PC-3 (cell line): Measurements from ENCODE around the gene CCNYL1. TPM values are rescaled to one million over a fixed set of nuclear protein-coding genes. Genes with fewer than 3 reads are reported as not detected.

Experiments used
- ATAC-seq: fragments of 200-7000 bp; cut with Tn5 transposase; 2 replicates; pipeline ENCODE4 v1.9.1; 2020; ENCODE audit warnings: mild to moderate bottlenecking, moderate library complexity
- BruUV-seq: library from RNA; stranded (reverse); fragments of 400-500 nt; replicated peaks from 2 replicates; lab custom pipeline; 2021; lab: Mats Ljungman, UMichigan
- CTCF ChIA-PET: fragments of 300-600 bp; sonication (Branson Sonifier 250); formaldehyde crosslinking; loops from one replicate; lab custom pipeline; 2022; ENCODE audit warnings: antibody characterized with exemption; lab: Charles Lee
- POLR2A ChIA-PET: fragments of 300-600 bp; sonication (Branson Sonifier 250); formaldehyde crosslinking; loops from one replicate; lab custom pipeline; 2022; ENCODE audit warnings: antibody characterized with exemption; ENCODE audit not compliant: unreplicated experiment; lab: Charles Lee
- DNase-seq: peaks from one replicate; pipeline ENCODE4 v3.0.0-alpha.2; 2015
- H2AFZ ChIP-seq: fragments of 300-600 bp; sonication (generic); 2 replicates; pipeline ENCODE4 v1.6.0; 2016; ENCODE audit warnings: antibody characterized with exemption, low read length
- H3F3A ChIP-seq: fragments of 300-600 bp; sonication (generic); one replicate; pipeline ENCODE4 v1.6.0; 2017; ENCODE audit warnings: antibody characterized with exemption, low read length, control low read depth, mild to moderate bottlenecking; ENCODE audit not compliant: unreplicated experiment
- H3K27ac ChIP-seq: fragments of 300-600 bp; sonication (generic); 2 replicates; pipeline ENCODE4 v1.5.1; 2016; ENCODE audit warnings: mild to moderate bottlenecking, low read length
- H3K27me3 ChIP-seq: fragments of 300-600 bp; sonication (generic); 2 replicates; pipeline ENCODE4 v1.6.1; 2016; ENCODE audit warnings: low read length, mixed read lengths
- H3K36me3 ChIP-seq: fragments of 300-600 bp; sonication (generic); 2 replicates; pipeline ENCODE4 v1.6.1; 2016; ENCODE audit warnings: low read depth, mixed run types, low read length, mixed read lengths
- H3K4me1 ChIP-seq: fragments of 300-600 bp; sonication (generic); 2 replicates; pipeline ENCODE4 v1.5.1; 2016; ENCODE audit warnings: low read length; ENCODE audit not compliant: insufficient read depth
- H3K4me2 ChIP-seq: fragments of 300-600 bp; sonication (generic); 2 replicates; pipeline ENCODE4 v1.6.0; 2016; ENCODE audit warnings: low read length
- H3K4me3 ChIP-seq: fragments of 300-600 bp; sonication (generic); 2 replicates; pipeline ENCODE4 v1.5.1; 2016; ENCODE audit warnings: mild to moderate bottlenecking, low read length, mixed read lengths
- H3K79me2 ChIP-seq: fragments of 300-600 bp; sonication (generic); 2 replicates; pipeline ENCODE4 v1.6.1; 2017; ENCODE audit warnings: low read length, mixed read lengths
- H3K9ac ChIP-seq: fragments of 300-600 bp; sonication (generic); 2 replicates; pipeline ENCODE4 v1.6.0; 2016; ENCODE audit warnings: mild to moderate bottlenecking, low read length
- H3K9me2 ChIP-seq: fragments of 300-600 bp; sonication (generic); replicated peaks from 2 replicates; pipeline ENCODE4 v1.6.1; 2016; ENCODE audit warnings: mixed run types, low read length, mixed read lengths
- H3K9me3 ChIP-seq: fragments of 300-600 bp; sonication (generic); 2 replicates; pipeline ENCODE4 v1.6.1; 2016; ENCODE audit warnings: low read length, mixed read lengths
- H4K20me1 ChIP-seq: fragments of 300-600 bp; sonication (generic); 2 replicates; pipeline ENCODE4 v1.6.1; 2016; ENCODE audit warnings: low read length, mixed read lengths
- CTCF ChIP-seq: fragments of 300-600 bp; sonication (generic); conservative IDR thresholded peaks from 2 replicates; pipeline ENCODE4 v1.5.1; 2017; ENCODE audit warnings: antibody characterized with exemption, low read depth, mild to moderate bottlenecking, low read length
- EZH2 ChIP-seq: fragments of 300-600 bp; sonication (generic); IDR thresholded peaks from one replicate; pipeline ENCODE4 v1.6.1; 2017; ENCODE audit warnings: antibody characterized with exemption, mild to moderate bottlenecking, low read length; ENCODE audit not compliant: unreplicated experiment
- EZH2phosphoT487 ChIP-seq: fragments of 300-600 bp; sonication (generic); IDR thresholded peaks from 2 replicates; pipeline ENCODE4 v1.6.1; 2018; ENCODE audit warnings: mild to moderate bottlenecking, antibody characterized with exemption, low read length, borderline replicate concordance
- intact Hi-C: fragments of 100-400 bp; cut with micrococcal nuclease; formaldehyde crosslinking; loops from 2 replicates; pipeline ENCODE4 v1.9.0; 2023
- total RNA-seq: library from RNA; depleted of rRNA; stranded (reverse); fragments of >200 nt; gene quantifications from 2 replicates; pipeline ENCODE4 v1.2.3, GENCODE V29; 2014; rRNA removed

Gene CCNYL1
- total RNA-seq, 1 experiment from 2014 or later, result 14.7 TPM

- Histone ChIP-seq H3K4me1 (peaks cover 13% of the 10 kb centered on the region), H3K79me2 (no peaks in the 10 kb centered on the region), H4K20me1 (no peaks in the 10 kb centered on the region), H3K9me3 (no peaks in the 10 kb centered on the region), H3K36me3 (no peaks in the 10 kb centered on the region), H2AFZ (no peak overlapping the region), H3K27me3 (no peaks in the 10 kb centered on the region), H3K9ac (no peak overlapping the region), H3K9me2 (no peaks in the 10 kb centered on the region), H3K27ac (no peak overlapping the region), H3K4me2 (no peak overlapping the region), H3F3A (no peaks in the 10 kb centered on the region), H3K4me3 (no peak overlapping the region)
- peak; percentile 41 for ATAC-seq
- POLR2A ChIA-PET, result no interaction called here
- BruUV-seq, result no TSS peak
- CTCF ChIA-PET, result no interaction called here
- intact Hi-C loops, result no loop called here
- TF ChIP-seq CTCF (no peak), EZH2 (no peak), EZH2phosphoT487 (no peak)
- peak; percentile 44 for DNase-seq
Observed at GRCh38 chr2:207796585-207797350, 85.3 kb downstream of the CCNYL1 start.

GRCh38 chr2:207801259-207801658, 89.8 kb downstream of the CCNYL1 start:
- CTCF ChIA-PET, result no interaction called here
- ATAC-seq, result no peak
- no peaks in the 10 kb centered on the region for H3K9me3 ChIP-seq
- H3F3A ChIP-seq, result no peaks in the 10 kb centered on the region
- H3K9me2 ChIP-seq, result no peaks in the 10 kb centered on the region
- intact Hi-C loops, result no loop called here
- TF ChIP-seq EZH2phosphoT487, result no peak
- TF ChIP-seq EZH2, result no peak
- H3K9ac ChIP-seq, result no peak overlapping the region
- H3K79me2 ChIP-seq, result no peaks in the 10 kb centered on the region
- peaks cover 14% of the 10 kb centered on the region for H3K4me1 ChIP-seq
- no peak overlapping the region for H3K4me2 ChIP-seq
- DNase-seq, result no peak
- no peaks in the 10 kb centered on the region for H3K27me3 ChIP-seq
- H3K36me3 ChIP-seq, result no peaks in the 10 kb centered on the region
- BruUV-seq, result no TSS peak
- no peaks in the 10 kb centered on the region for H4K20me1 ChIP-seq
- H3K4me3 ChIP-seq, result no peak overlapping the region
- H3K27ac ChIP-seq, result no peak overlapping the region
- POLR2A ChIA-PET, result no interaction called here
- no peak overlapping the region for H2AFZ ChIP-seq

GRCh38 chr2:207802650-207803049, 91.2 kb downstream of the CCNYL1 start:
- ChIA-PET POLR2A (no interaction called here), CTCF (no interaction called here)
- H3K9me3 ChIP-seq, result no peaks in the 10 kb centered on the region
- no peaks in the 10 kb centered on the region for H3F3A ChIP-seq
- no peaks in the 10 kb centered on the region for H3K79me2 ChIP-seq
- no peak for ATAC-seq
- no peak overlapping the region for H3K27ac ChIP-seq
- no peaks in the 10 kb centered on the region for H4K20me1 ChIP-seq
- H3K36me3 ChIP-seq, result no peaks in the 10 kb centered on the region
- no peak overlapping the region for H3K9ac ChIP-seq
- H3K9me2 ChIP-seq, result no peaks in the 10 kb centered on the region
- TF ChIP-seq CTCF, result no peak
- TF ChIP-seq EZH2phosphoT487, result no peak
- no peak for TF ChIP-seq EZH2
- no peaks in the 10 kb centered on the region for H3K27me3 ChIP-seq
- no peak overlapping the region for H2AFZ ChIP-seq
- DNase-seq, result no peak
- H3K4me3 ChIP-seq, result no peak overlapping the region
- no peak overlapping the region for H3K4me2 ChIP-seq
- intact Hi-C loops, result no loop called here
- BruUV-seq, result no TSS peak
- H3K4me1 ChIP-seq, result peaks cover 10% of the 10 kb centered on the region

Other genes starting within 250 kb of the CCNYL1 start
- 34.8 and 43.5 TPM in 2 replicates for gene CREB1, start 181.7 kb upstream of the CCNYL1 start, total RNA-seq
- gene METTL21A, start 86.2 kb upstream of the CCNYL1 start, total RNA-seq, result 35.3 and 66.3 TPM in 2 replicates
- 7.2 and 7.5 TPM in 2 replicates for gene FZD5, start 58.3 kb downstream of the CCNYL1 start, total RNA-seq